Stomach (tissue), 9 donors: ENCODE results near the gene BMP7. TPM values are rescaled to one million over a fixed set of nuclear protein-coding genes. Genes with fewer than 3 reads are reported as not detected.
A peak's percentile ranks its signal among the peaks of the same experiment; 100 is the strongest.

Source experiments
- DNase-seq, 2 donors: peaks; one replicate each; pipeline versions ENCODE4 v3.0.0 to v3.0.0-alpha.2; 2013 to 2019
- H3K27ac ChIP-seq, 5 donors: fragments of 200-600 bp in 4 of 5; sonication (generic) in 4 of 5; one replicate each; pipeline ENCODE4 v1.5.1; 2013 to 2019; ENCODE audit warnings: mild to moderate bottlenecking in 1 of 5, moderate library complexity in 1 of 5
- H3K27me3 ChIP-seq, 3 donors: fragments of 200-600 bp; sonication (generic); one replicate each; pipeline ENCODE4 v1.5.1; 2017 to 2019; ENCODE audit warnings: mixed run types in 1 of 3
- H3K36me3 ChIP-seq, 4 donors: fragments of 200-600 bp; sonication (generic); 1 replicate in 3 of 4; 2 replicates in 1 of 4; pipeline ENCODE4 v1.5.1; 2016 to 2019
- H3K4me1 ChIP-seq, 4 donors: fragments of 200-600 bp; sonication (generic); one replicate each; pipeline ENCODE4 v1.5.1; 2016 to 2019
- H3K4me3 ChIP-seq, 4 donors: fragments of 200-600 bp; sonication (generic) in 3 of 4; one replicate each; pipeline ENCODE4 v1.5.1; 2016 to 2019; ENCODE audit warnings: mild to moderate bottlenecking in 1 of 4
- H3K9me3 ChIP-seq, 4 donors: fragments of 200-600 bp; sonication (generic); one replicate each; pipeline ENCODE4 v1.5.1; 2016 to 2019
- EP300 ChIP-seq: sonication (generic); formaldehyde crosslinking; IDR thresholded peaks from one replicate; pipeline ENCODE4 v1.6.1; 2017; ENCODE audit warnings: antibody characterized with exemption
- POLR2A ChIP-seq, 4 donors: fragments of 450-650 bp; IDR thresholded peaks; one replicate each; pipeline ENCODE4 v1.6.1; 2016; ENCODE audit warnings: antibody characterized with exemption in 4 of 4, control low read depth in 2 of 4, mild to moderate bottlenecking in 1 of 4, moderate library complexity in 1 of 4
- POLR2AphosphoS5 ChIP-seq, 3 donors: sonication (generic); formaldehyde crosslinking; IDR thresholded peaks; one replicate each; pipeline ENCODE4 v1.6.1; 2016; ENCODE audit warnings: antibody characterized with exemption in 3 of 3
- WGBS, 5 donors: extraction: QIAGEN DNeasy Blood & Tissue Kit in 3 of 5; methylation state at CpG; one replicate each; pipeline versions ENCODE4 v1.1.5 to v1.1.7; 2013 to 2018; 5-methylcytosine and 5-hydroxymethylcytosine counted together
- intact Hi-C: fragments of 100-400 bp; cut with DNase I; formaldehyde crosslinking; loops from one replicate; pipeline ENCODE4 v1.15.1; 2023; ENCODE audit warnings: low total_unique reads
- polyA plus RNA-seq, 3 donors: library from polyadenylated mRNA; stranded (reverse); fragments of 200-250 nt; gene quantifications; one replicate each; pipeline ENCODE4 v1.2.3, GENCODE V29; 2013
- total RNA-seq, 5 donors: library from RNA; depleted of rRNA; stranded (reverse); fragments of >200 nt; gene quantifications; one replicate each; pipeline versions ENCODE4 v1.1.0 to v1.2.3, GENCODE V29; 2014 to 2016
- TF ChIP-seq, protein P1 (sequence below), 7 experiments: fragments of 450-650 bp in 4 of 7; fragments of 200-600 bp in 3 of 7; sonication (generic) in 3 of 7; IDR thresholded peaks; one replicate each; pipeline ENCODE4 v1.5.1; 2016 to 2019; ENCODE audit warnings: antibody characterized with exemption in 7 of 7, control low read depth in 2 of 7, mild to moderate bottlenecking in 1 of 7
- donor health status: healthy with polysubstance abuse.
- donor health status: Bipolar disorder and iron deficiency.
- donor health status: healthy.

The BMP7 gene
- total and polyA plus RNA-seq, 8 donors, result under 0.01 to 11.0 (median 2.4) TPM

DNA sequence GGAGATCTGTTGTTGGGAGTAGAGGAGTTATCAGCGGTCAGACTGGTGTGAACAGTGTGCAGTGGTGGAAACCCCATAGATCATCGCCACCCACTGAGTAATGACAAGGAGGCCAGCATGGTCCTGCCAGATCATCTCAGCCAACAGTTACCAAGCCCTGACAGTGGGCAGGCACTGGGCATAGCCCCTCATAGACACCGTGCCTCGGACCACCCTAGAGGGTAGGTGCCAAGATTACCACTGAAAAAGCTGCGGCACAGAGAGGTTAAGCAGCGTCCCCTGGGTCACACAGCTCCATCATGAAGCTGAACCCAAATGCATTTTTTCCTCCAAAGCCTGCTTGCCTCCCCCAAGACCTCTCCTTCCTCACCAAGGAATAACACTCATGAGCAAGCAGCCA lies 21.5 kb upstream of the BMP7 start:
- intact Hi-C loops, result no loop called here
- no peaks in the 10 kb centered on the region for H3K9me3 ChIP-seq
- TF ChIP-seq EP300 (no peak), POLR2AphosphoS5 (IDR thresholded peaks at IDR 0.05) (no peak)
- no peak for DNase-seq
- no peak overlapping the region for H3K4me3 ChIP-seq
- H3K27me3 ChIP-seq, result peaks cover 6 to 96% (median 50%) of the 10 kb centered on the region in 3 donors
- 54 to 67% (median 58%) methylated on average over 5 to 6 of the region's 6 CpGs for WGBS, 5 donors
- no peaks in the 10 kb centered on the region for H3K36me3 ChIP-seq
- no peak overlapping the region for H3K27ac ChIP-seq
- H3K4me1 ChIP-seq, result peaks cover 0 to 24% (median 14%) of the 10 kb centered on the region in 4 donors

DNA sequence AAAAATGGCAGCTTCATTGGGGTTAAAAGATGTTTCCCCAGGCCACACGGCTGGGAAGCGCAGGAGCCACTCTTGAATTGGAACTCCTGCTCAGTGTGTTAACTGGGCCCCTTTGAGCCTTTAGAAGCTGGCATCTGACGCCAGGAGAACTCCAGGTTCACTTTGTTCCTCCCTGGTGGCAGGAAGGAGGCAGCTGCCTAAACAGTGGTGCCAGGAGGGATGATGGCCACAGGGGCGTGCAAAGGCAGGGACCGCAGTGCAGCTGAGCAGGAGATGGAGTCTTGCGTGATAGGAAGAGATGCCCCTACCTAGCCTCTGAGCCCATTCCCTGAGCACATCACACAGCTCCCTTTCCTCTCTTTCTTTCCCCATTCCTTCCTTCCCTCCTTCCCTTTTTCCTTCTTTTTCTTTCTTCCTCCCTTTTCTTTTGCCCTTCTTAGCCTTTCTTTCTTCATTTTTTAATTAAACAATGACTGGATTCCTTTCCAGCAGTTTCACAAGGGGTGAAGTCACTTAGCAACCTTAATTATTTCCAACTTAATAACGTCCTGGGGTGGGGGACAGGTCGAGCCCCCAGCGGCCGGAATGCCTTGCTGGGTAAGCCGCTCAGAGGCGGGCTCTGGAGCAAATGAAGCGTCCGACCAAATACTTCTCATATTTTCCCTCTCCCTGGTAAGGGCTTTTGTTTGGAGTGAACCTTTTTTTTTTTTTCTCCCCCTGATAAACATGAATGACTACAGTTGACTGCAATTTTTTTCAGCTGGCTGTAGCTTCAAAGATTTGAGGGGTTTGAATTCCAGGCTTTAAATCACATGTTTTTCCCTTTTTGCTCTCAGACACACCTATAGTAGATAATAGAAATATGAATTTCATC lies 20.8 kb upstream of the BMP7 start:
- 30 to 43% (median 37%) methylated on average over 13 to 14 of the region's 14 CpGs for WGBS, 5 donors
- Histone ChIP-seq H3K4me3 (no peak overlapping the region), H3K9me3 (no peaks in the 10 kb centered on the region), H3K36me3 (no peaks in the 10 kb centered on the region), H3K4me1 (peaks cover 0 to 24% (median 14%) of the 10 kb centered on the region in 4 donors), H3K27ac (no peak overlapping the region), H3K27me3 (peaks cover 0 to 96% (median 46%) of the 10 kb centered on the region in 3 donors)
- intact Hi-C loops, result no loop called here
- TF ChIP-seq POLR2AphosphoS5 (IDR thresholded peaks at IDR 0.05) (no peak), POLR2A (IDR thresholded peaks at IDR 0.05) (no peak), EP300 (no peak)
- TF ChIP-seq, protein P1, sequence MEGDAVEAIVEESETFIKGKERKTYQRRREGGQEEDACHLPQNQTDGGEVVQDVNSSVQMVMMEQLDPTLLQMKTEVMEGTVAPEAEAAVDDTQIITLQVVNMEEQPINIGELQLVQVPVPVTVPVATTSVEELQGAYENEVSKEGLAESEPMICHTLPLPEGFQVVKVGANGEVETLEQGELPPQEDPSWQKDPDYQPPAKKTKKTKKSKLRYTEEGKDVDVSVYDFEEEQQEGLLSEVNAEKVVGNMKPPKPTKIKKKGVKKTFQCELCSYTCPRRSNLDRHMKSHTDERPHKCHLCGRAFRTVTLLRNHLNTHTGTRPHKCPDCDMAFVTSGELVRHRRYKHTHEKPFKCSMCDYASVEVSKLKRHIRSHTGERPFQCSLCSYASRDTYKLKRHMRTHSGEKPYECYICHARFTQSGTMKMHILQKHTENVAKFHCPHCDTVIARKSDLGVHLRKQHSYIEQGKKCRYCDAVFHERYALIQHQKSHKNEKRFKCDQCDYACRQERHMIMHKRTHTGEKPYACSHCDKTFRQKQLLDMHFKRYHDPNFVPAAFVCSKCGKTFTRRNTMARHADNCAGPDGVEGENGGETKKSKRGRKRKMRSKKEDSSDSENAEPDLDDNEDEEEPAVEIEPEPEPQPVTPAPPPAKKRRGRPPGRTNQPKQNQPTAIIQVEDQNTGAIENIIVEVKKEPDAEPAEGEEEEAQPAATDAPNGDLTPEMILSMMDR (IDR thresholded peaks at IDR 0.05), result no peak
- no peak for DNase-seq

DNA sequence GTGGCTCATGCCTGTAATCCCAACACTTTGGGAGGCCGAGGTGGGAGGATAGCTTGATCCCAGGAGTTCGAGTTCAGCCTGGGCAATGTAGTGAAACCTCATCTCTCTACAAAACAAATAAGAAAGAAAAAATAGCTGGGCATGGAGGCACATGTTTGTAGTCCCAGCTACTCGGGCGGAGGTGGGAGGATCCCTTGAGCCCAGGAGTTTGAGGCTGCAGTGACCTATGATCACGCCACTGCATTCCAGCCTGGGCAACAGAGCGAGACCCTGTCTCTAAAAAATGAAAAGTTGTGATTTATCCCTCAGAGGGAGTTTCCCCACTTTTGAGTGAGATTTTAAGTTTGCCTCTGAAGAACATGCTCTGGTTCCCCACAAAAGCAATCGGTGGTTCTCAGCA lies 17.4 kb upstream of the BMP7 start:
- 68 to 82% (median 73%) methylated on average over 7 of the region's 7 CpGs for WGBS, 5 donors
- intact Hi-C loops, result no loop called here
- DNase-seq, result no peak
- peaks cover 0 to 18% (median 10%) of the 10 kb centered on the region in 4 donors for H3K4me1 ChIP-seq
- H3K4me3 ChIP-seq, result no peak overlapping the region
- H3K27ac ChIP-seq, result no peak overlapping the region
- H3K36me3 ChIP-seq, result no peaks in the 10 kb centered on the region
- H3K9me3 ChIP-seq, result no peaks in the 10 kb centered on the region
- peaks cover 0 to 94% (median 24%) of the 10 kb centered on the region in 3 donors for H3K27me3 ChIP-seq
- TF ChIP-seq, protein P1 (IDR thresholded peaks at IDR 0.05), result no peak
- TF ChIP-seq POLR2A (IDR thresholded peaks at IDR 0.05) (no peak), POLR2AphosphoS5 (IDR thresholded peaks at IDR 0.05) (no peak), EP300 (no peak)

DNA sequence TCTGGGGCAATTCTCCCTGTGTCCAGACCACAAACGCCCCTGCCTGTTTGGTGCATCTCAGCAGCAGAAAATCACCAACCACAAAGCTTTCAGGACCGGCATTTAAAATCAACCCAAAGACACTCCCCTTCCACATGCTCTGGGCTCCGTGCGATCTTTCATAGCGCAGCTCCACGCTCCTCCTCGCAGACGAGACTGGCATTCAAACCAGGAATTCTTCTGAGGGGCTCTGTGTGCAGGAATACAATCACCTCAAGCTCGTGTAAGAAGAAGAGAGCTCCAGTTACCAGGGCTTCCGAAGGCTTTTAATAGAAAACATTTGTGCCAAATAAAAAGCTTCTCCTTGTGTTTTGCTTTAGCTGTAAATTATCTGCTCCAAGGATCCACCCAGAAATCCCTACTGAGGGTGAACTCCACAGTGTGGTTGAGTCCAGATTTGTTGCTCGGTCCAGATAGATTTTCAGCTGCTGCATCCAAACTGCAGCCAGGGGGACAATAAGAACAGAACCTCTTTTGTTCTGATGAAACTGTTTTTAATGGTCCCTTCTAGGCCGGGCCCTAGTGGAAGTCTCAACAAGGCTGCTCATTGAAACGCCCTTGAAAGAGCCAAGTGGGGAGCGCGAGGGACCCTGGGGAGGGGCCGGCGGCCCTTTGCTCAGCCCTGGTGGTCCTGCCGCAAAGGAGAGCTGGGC lies 16.4 kb upstream of the BMP7 start:
- no peaks in the 10 kb centered on the region for H3K9me3 ChIP-seq
- no peak overlapping the region for H3K27ac ChIP-seq
- H3K27me3 ChIP-seq, result peaks cover 0 to 89% (median 15%) of the 10 kb centered on the region in 3 donors
- H3K36me3 ChIP-seq, result no peaks in the 10 kb centered on the region
- H3K4me1 ChIP-seq, result peaks cover 0 to 8% (median 2%) of the 10 kb centered on the region in 4 donors
- peak in 1 of 2 donors; percentile 37 for DNase-seq
- H3K4me3 ChIP-seq, result no peak overlapping the region
- 38 to 59% (median 57%) methylated on average over 18 of the region's 18 CpGs for WGBS, 5 donors
- intact Hi-C loops, result no loop called here
- TF ChIP-seq EP300, result no peak
- TF ChIP-seq POLR2AphosphoS5 (IDR thresholded peaks at IDR 0.05), result no peak
- TF ChIP-seq POLR2A (IDR thresholded peaks at IDR 0.05), result no peak
- TF ChIP-seq, protein P1 (IDR thresholded peaks at IDR 0.05), result no peak
